CD14-positive monocyte (primary cell): ENCODE results near the gene SNCAIP. TPM values are rescaled to one million over a fixed set of nuclear protein-coding genes. Genes with fewer than 3 reads are reported as not detected.

ENCODE experiments used
- DNase-seq, 3 donors: peaks; one replicate each; pipeline ENCODE4 v3.0.0-alpha.2; 2011 to 2022
- H2AFZ ChIP-seq: 2 replicates; pipeline ENCODE4 v1.6.0; 2012; ENCODE audit warnings: mild to moderate bottlenecking, low read depth, low read length, inconsistent platforms; ENCODE audit not compliant: insufficient read depth, poor library complexity, severe bottlenecking
- H3K27ac ChIP-seq, 2 donors: 1 replicate in 1 of 2; 2 replicates in 1 of 2; pipeline ENCODE4 v1.5.1; 2012 to 2013; ENCODE audit warnings: low read length in 2 of 2, control low read depth in 1 of 2, inconsistent platforms in 1 of 2, low read depth in 1 of 2, mild to moderate bottlenecking in 1 of 2
- H3K27me3 ChIP-seq, 2 donors: one replicate each; pipeline versions ENCODE4 v1.6.0 to v1.6.1; 2011 to 2013; ENCODE audit warnings: low read length in 2 of 2; ENCODE audit not compliant: control insufficient read depth in 2 of 2, insufficient read depth in 2 of 2
- H3K36me3 ChIP-seq, 2 donors: replicated peaks in 1 of 2; 1 replicate in 1 of 2; 2 replicates in 1 of 2; pipeline versions ENCODE4 v1.5.1 to v1.6.1; 2012 to 2013; ENCODE audit warnings: low read length in 2 of 2, control low read depth in 1 of 2, inconsistent platforms in 1 of 2, mild to moderate bottlenecking in 1 of 2; ENCODE audit not compliant: insufficient read depth in 2 of 2, control insufficient read depth in 1 of 2
- H3K4me1 ChIP-seq, 2 donors: 1 replicate in 1 of 2; 2 replicates in 1 of 2; pipeline versions ENCODE4 v1.5.1 to v1.6.1; 2012 to 2013; ENCODE audit warnings: low read length in 2 of 2, control low read depth in 1 of 2, inconsistent platforms in 1 of 2, mild to moderate bottlenecking in 1 of 2, moderate library complexity in 1 of 2; ENCODE audit not compliant: insufficient read depth in 2 of 2, control insufficient read depth in 1 of 2
- H3K4me2 ChIP-seq: replicated peaks from 2 replicates; pipeline ENCODE3; 2012; ENCODE audit warnings: low read length, moderate library complexity, mild to moderate bottlenecking; ENCODE audit not compliant: poor library complexity, severe bottlenecking; ENCODE audit errors: extremely low read depth
- H3K4me3 ChIP-seq, 3 experiments: fragments of 200-600 bp in 1 of 3; sonication (generic) in 1 of 3; replicated peaks in 1 of 3; 1 replicate in 2 of 3; 2 replicates in 1 of 3; pipeline ENCODE4 v1.5.1; 2011 to 2013; ENCODE audit warnings: low read length in 3 of 3, mild to moderate bottlenecking in 3 of 3, control low read depth in 2 of 3, low read depth in 2 of 3, inconsistent platforms in 1 of 3, moderate library complexity in 1 of 3
- H3K79me2 ChIP-seq: 2 replicates; pipeline ENCODE4 v1.6.0; 2012; ENCODE audit warnings: mild to moderate bottlenecking, control low read depth, inconsistent platforms, low read length, moderate library complexity; ENCODE audit not compliant: insufficient read depth
- H3K9ac ChIP-seq: 2 replicates; pipeline ENCODE4 v1.6.0; 2017; ENCODE audit warnings: low read length, mild to moderate bottlenecking; ENCODE audit not compliant: insufficient read depth, poor library complexity, severe bottlenecking
- H3K9me3 ChIP-seq, 2 donors: replicated peaks in 1 of 2; 1 replicate in 1 of 2; 2 replicates in 1 of 2; pipeline versions ENCODE4 v1.5.1 to v1.6.1; 2012 to 2013; ENCODE audit warnings: low read length in 2 of 2, control low read depth in 1 of 2; ENCODE audit not compliant: control insufficient read depth in 1 of 2, insufficient read depth in 1 of 2
- H4K20me1 ChIP-seq: 2 replicates; pipeline ENCODE4 v1.6.0; 2012; ENCODE audit warnings: mild to moderate bottlenecking, low read length, control low read depth, moderate library complexity; ENCODE audit not compliant: insufficient read depth
- H3K27ac Mint-ChIP-seq, 7 donors: one replicate each; pipeline ENCODE4 v1.8.0; 2020; ENCODE audit warnings: mild to moderate bottlenecking in 7 of 7, mixed read lengths in 7 of 7, moderate library complexity in 6 of 7, inconsistent platforms in 2 of 7
- H3K27me3 Mint-ChIP-seq, 3 donors: one replicate each; pipeline ENCODE4 v1.8.0; 2021 to 2022; ENCODE audit warnings: low read depth in 3 of 3, mild to moderate bottlenecking in 3 of 3, mixed read lengths in 3 of 3, moderate library complexity in 3 of 3, inconsistent platforms in 1 of 3
- H3K36me3 Mint-ChIP-seq, 2 donors: one replicate each; pipeline ENCODE4 v1.8.0; 2020; ENCODE audit warnings: mixed read lengths in 2 of 2, inconsistent platforms in 1 of 2, mild to moderate bottlenecking in 1 of 2
- H3K4me1 Mint-ChIP-seq: one replicate; pipeline ENCODE4 v1.8.0; 2020; ENCODE audit warnings: mild to moderate bottlenecking, mixed read lengths
- H3K4me3 Mint-ChIP-seq, 2 donors: one replicate each; pipeline ENCODE4 v1.8.0; 2020; ENCODE audit warnings: mild to moderate bottlenecking in 2 of 2, mixed read lengths in 2 of 2, moderate library complexity in 1 of 2
- H3K9me3 Mint-ChIP-seq, 7 donors: one replicate each; pipeline ENCODE4 v1.8.0; 2020 to 2022; ENCODE audit warnings: mixed read lengths in 7 of 7, mild to moderate bottlenecking in 6 of 7, moderate library complexity in 6 of 7, inconsistent platforms in 2 of 7
- CTCF ChIP-seq: fragments of 200-600 bp; IDR thresholded peaks from one replicate; pipeline ENCODE4 v1.8.0; 2022; ENCODE audit warnings: antibody characterized with exemption, mild to moderate bottlenecking
- WGBS: methylation state at CpG from one replicate; pipeline ENCODE4 v1.1.5; 2013; ENCODE audit warnings: missing lambda C conversion rate; ENCODE audit not compliant: insufficient coverage; 5-methylcytosine and 5-hydroxymethylcytosine counted together
- intact Hi-C, 2 donors: fragments of 100-400 bp; cut with micrococcal nuclease; formaldehyde crosslinking; loops; one replicate each; pipeline versions ENCODE4 v1.15.0 to v1.15.1; 2023
- polyA plus RNA-seq, 3 donors: library from polyadenylated mRNA; depleted of rRNA in 1 of 3; unstranded in 2 of 3; stranded (reverse) in 1 of 3; fragments of 300-500 nt in 2 of 3; fragments of >200 nt in 1 of 3; fragmentation: Illumina TruSeq in 2 of 3; gene quantifications; 1 replicate in 2 of 3; 2 replicates in 1 of 3; pipeline ENCODE4 v1.2.3, GENCODE V29; 2012 to 2021

SNCAIP gene
- polyA plus RNA-seq, 3 donors = not detected

- Histone ChIP-seq H3K9ac (no peak overlapping the region), H2AFZ (no peak overlapping the region), H4K20me1 (no peaks in the 10 kb centered on the region), H3K79me2 (no peaks in the 10 kb centered on the region), H3K4me2 (no peak overlapping the region), H3K4me3 (no peak overlapping the region), H3K27ac (no peak overlapping the region), H3K36me3 (no peaks in the 10 kb centered on the region), H3K9me3 (no peaks in the 10 kb centered on the region), H3K4me1 (no peaks in the 10 kb centered on the region), H3K27me3 (no peaks in the 10 kb centered on the region)
- 93% methylated on average over 2 of the region's 3 CpGs for WGBS
- H3K27me3 Mint-ChIP-seq = peaks cover 0 to 1% (median 0%) of the 10 kb centered on the region in 3 donors
- H3K4me1 Mint-ChIP-seq = no peaks in the 10 kb centered on the region
- H3K9me3 Mint-ChIP-seq = peaks cover 0 to 3% (median 0%) of the 10 kb centered on the region in 7 donors
- H3K4me3 Mint-ChIP-seq = no peak overlapping the region
- no peak overlapping the region for H3K27ac Mint-ChIP-seq
- H3K36me3 Mint-ChIP-seq = no peaks in the 10 kb centered on the region
- intact Hi-C loops = no loop called here
- TF ChIP-seq CTCF = no peak
- no peak for DNase-seq
Observed at GRCh38 chr5:122435761-122436160, 123.7 kb downstream of the SNCAIP start.

GRCh38 chr5:122436615-122437014 lies 124.6 kb downstream of the SNCAIP start:
- Histone ChIP-seq H3K4me1 (no peaks in the 10 kb centered on the region), H3K36me3 (no peaks in the 10 kb centered on the region), H3K9ac (no peak overlapping the region), H3K79me2 (no peaks in the 10 kb centered on the region), H3K27me3 (no peaks in the 10 kb centered on the region), H4K20me1 (no peaks in the 10 kb centered on the region), H3K4me3 (no peak overlapping the region), H2AFZ (no peak overlapping the region), H3K4me2 (no peak overlapping the region), H3K27ac (no peak overlapping the region), H3K9me3 (no peaks in the 10 kb centered on the region)
- intact Hi-C loops = no loop called here
- no peak for TF ChIP-seq CTCF
- Mint-ChIP-seq H3K4me3 (no peak overlapping the region), H3K27me3 (peaks cover 0 to 2% (median 1%) of the 10 kb centered on the region in 3 donors), H3K27ac (no peak overlapping the region), H3K36me3 (no peaks in the 10 kb centered on the region), H3K4me1 (no peaks in the 10 kb centered on the region), H3K9me3 (peaks cover 0 to 5% (median 1%) of the 10 kb centered on the region in 7 donors)
- DNase-seq = no peak
